IMR-90 (cell line): ENCODE results near the gene RRP8. TPM values are rescaled to one million over a fixed set of nuclear protein-coding genes. Genes with fewer than 3 reads are reported as not detected.

Experiments used
- ATAC-seq: fragments of 200-7000 bp; cut with Tn5 transposase; 2 replicates; pipeline ENCODE4 v1.9.1; 2020; ENCODE audit warnings: low read depth, mild to moderate bottlenecking, moderate library complexity
- BruUV-seq: library from RNA; stranded (reverse); fragments of 400-500 nt; replicated peaks from 2 replicates; lab custom pipeline; 2021; lab: Mats Ljungman, UMichigan
- CTCF ChIA-PET: fragments of 300-600 bp; formaldehyde crosslinking; extraction: SDS; loops from one replicate; lab custom pipeline; 2021; ENCODE audit warnings: antibody characterized with exemption; lab: Yijun Ruan, JAX
- POLR2A ChIA-PET: fragments of 300-600 bp; sonication (Branson Sonifier 250); formaldehyde crosslinking; loops from one replicate; lab custom pipeline; 2022; ENCODE audit warnings: antibody characterized with exemption; ENCODE audit not compliant: unreplicated experiment; lab: Charles Lee
- DNase-seq: peaks from one replicate; pipeline ENCODE4 v3.0.0; 2013
- H2AFZ ChIP-seq: replicated peaks from 2 replicates; pipeline ENCODE3; 2013; ENCODE audit warnings: low read length, mild to moderate bottlenecking; ENCODE audit not compliant: poor library complexity
- H2AK5ac ChIP-seq: 2 replicates; pipeline ENCODE4 v1.6.1; 2013; ENCODE audit warnings: low read depth, low read length, inconsistent platforms
- H2AK9ac ChIP-seq: replicated peaks from 2 replicates; pipeline ENCODE3; 2013; ENCODE audit warnings: mild to moderate bottlenecking, low read depth, low read length, moderate library complexity; ENCODE audit not compliant: poor library complexity
- H2BK120ac ChIP-seq: 2 replicates; pipeline ENCODE4 v1.6.1; 2013; ENCODE audit warnings: low read depth, low read length, inconsistent platforms
- H2BK15ac ChIP-seq: 3 replicates; pipeline ENCODE4 v1.6.1; 2013; ENCODE audit warnings: low read depth, low read length, inconsistent platforms
- H2BK20ac ChIP-seq: 2 replicates; pipeline ENCODE4 v1.6.1; 2013; ENCODE audit warnings: low read depth, mild to moderate bottlenecking, inconsistent platforms, low read length, moderate library complexity
- H2BK5ac ChIP-seq: 2 replicates; pipeline ENCODE4 v1.6.1; 2013; ENCODE audit warnings: mild to moderate bottlenecking, low read depth, low read length, inconsistent platforms; ENCODE audit not compliant: poor library complexity, severe bottlenecking
- H3K14ac ChIP-seq: replicated peaks from 2 replicates; pipeline ENCODE4 v1.6.1; 2013; ENCODE audit warnings: low read depth, low read length, inconsistent platforms
- H3K18ac ChIP-seq: 2 replicates; pipeline ENCODE4 v1.6.1; 2013; ENCODE audit warnings: low read depth, low read length, control low read depth
- H3K23ac ChIP-seq: 2 replicates; pipeline ENCODE4 v1.6.1; 2013; ENCODE audit warnings: low read depth, low read length, inconsistent platforms
- H3K27ac ChIP-seq: 2 replicates; pipeline ENCODE4 v1.5.1; 2013; ENCODE audit warnings: mild to moderate bottlenecking, control low read depth, low read length; ENCODE audit not compliant: insufficient read depth
- H3K27me3 ChIP-seq: 2 replicates; pipeline ENCODE4 v1.6.1; 2013; ENCODE audit warnings: low read length; ENCODE audit not compliant: control insufficient read depth, insufficient read depth
- H3K36me3 ChIP-seq: 2 replicates; pipeline ENCODE4 v1.6.1; 2013; ENCODE audit warnings: low read length, mixed read lengths; ENCODE audit not compliant: control insufficient read depth, insufficient read depth
- H3K4ac ChIP-seq: 2 replicates; pipeline ENCODE4 v1.6.1; 2013; ENCODE audit warnings: low read depth, low read length, inconsistent platforms
- H3K4me1 ChIP-seq: 2 replicates; pipeline ENCODE4 v1.6.1; 2013; ENCODE audit warnings: low read length, mixed read lengths; ENCODE audit not compliant: control insufficient read depth, insufficient read depth
- H3K4me2 ChIP-seq: 2 replicates; pipeline ENCODE4 v1.6.1; 2013; ENCODE audit warnings: low read depth, mild to moderate bottlenecking, control low read depth, low read length, moderate library complexity
- H3K4me3 ChIP-seq: 2 replicates; pipeline ENCODE4 v1.5.1; 2013; ENCODE audit warnings: low read depth, mild to moderate bottlenecking, control low read depth, low read length, moderate library complexity; ENCODE audit not compliant: insufficient read depth
- H3K56ac ChIP-seq: 2 replicates; pipeline ENCODE4 v1.6.1; 2013; ENCODE audit warnings: low read length, inconsistent platforms; ENCODE audit not compliant: insufficient read depth; ENCODE audit errors: extremely low read depth
- H3K79me1 ChIP-seq, 2 experiments: 2 replicates each; pipeline ENCODE4 v1.6.1; 2013; ENCODE audit warnings: low read length in 2 of 2, inconsistent platforms in 1 of 2, low read depth in 1 of 2
- H3K9ac ChIP-seq: 2 replicates; pipeline ENCODE4 v1.6.1; 2013; ENCODE audit warnings: low read depth, low read length, control low read depth
- H3K9me1 ChIP-seq: 2 replicates; pipeline ENCODE4 v1.6.1; 2013; ENCODE audit warnings: low read length, inconsistent platforms; ENCODE audit not compliant: insufficient read depth
- H3K9me3 ChIP-seq: 2 replicates; pipeline ENCODE4 v1.6.1; 2013; ENCODE audit warnings: low read length; ENCODE audit not compliant: control insufficient read depth, insufficient read depth
- H4K20me1 ChIP-seq: 2 replicates; pipeline ENCODE4 v1.6.1; 2013; ENCODE audit warnings: low read length, inconsistent platforms; ENCODE audit not compliant: insufficient read depth
- H4K5ac ChIP-seq: 2 replicates; pipeline ENCODE4 v1.6.1; 2013; ENCODE audit warnings: mild to moderate bottlenecking, low read depth, low read length, control low read depth
- H4K8ac ChIP-seq, 2 experiments: 2 replicates each; pipeline ENCODE4 v1.6.1; 2013; ENCODE audit warnings: low read depth in 2 of 2, low read length in 2 of 2, control low read depth in 1 of 2, inconsistent platforms in 1 of 2
- H4K91ac ChIP-seq: 2 replicates; pipeline ENCODE4 v1.6.1; 2013; ENCODE audit warnings: low read depth, low read length, inconsistent platforms; ENCODE audit not compliant: insufficient read depth
- CEBPB ChIP-seq: IDR thresholded peaks from 2 replicates; pipeline ENCODE4 v1.6.1; 2012; ENCODE audit warnings: low read depth, low read length, improper control_type of control experiment
- CHD1 ChIP-seq: IDR thresholded peaks from 2 replicates; pipeline ENCODE4 v1.6.1; 2012; ENCODE audit warnings: low read depth, low read length, improper control_type of control experiment
- CTCF ChIP-seq: conservative IDR thresholded peaks from 2 replicates; pipeline ENCODE4 v1.5.1; 2012; ENCODE audit warnings: mild to moderate bottlenecking, low read depth, low read length, improper control_type of control experiment
- MAZ ChIP-seq: IDR thresholded peaks from 2 replicates; pipeline ENCODE4 v1.6.1; 2012; ENCODE audit warnings: low read depth, mild to moderate bottlenecking, low read length, improper control_type of control experiment, moderate library complexity, borderline replicate concordance
- POLR2A ChIP-seq: IDR thresholded peaks from 2 replicates; pipeline ENCODE4 v1.6.1; 2012; ENCODE audit warnings: mild to moderate bottlenecking, low read depth, low read length
- RAD21 ChIP-seq: IDR thresholded peaks from 2 replicates; pipeline ENCODE4 v1.6.1; 2012; ENCODE audit warnings: low read length, improper control_type of control experiment
- SMC3 ChIP-seq: fragments of 150-350 bp; IDR thresholded peaks from 2 replicates; pipeline ENCODE4 v1.6.1; 2016; ENCODE audit warnings: low read depth, mild to moderate bottlenecking, antibody characterized with exemption, low read length, moderate library complexity
- WGBS, 2 experiments: methylation state at CpG; one replicate each; pipeline versions ENCODE4 v1.1.5 to v1.1.7; 2013; ENCODE audit warnings: missing lambda C conversion rate in 2 of 2; ENCODE audit not compliant: insufficient read length in 1 of 2; ENCODE audit errors: extremely low coverage in 2 of 2; 5-methylcytosine and 5-hydroxymethylcytosine counted together
- dilution Hi-C: fragments of 300-500 bp; cut with HindIII; formaldehyde crosslinking; loops from one replicate; pipeline ENCODE4 v1.14.3; 2018; ENCODE audit warnings: low sequenced_read_pairs; ENCODE audit not compliant: unreplicated experiment
- in situ Hi-C: fragments of 300-500 bp; cut with MboI; formaldehyde crosslinking; loops from 3 replicates; pipeline ENCODE4 v1.14.3; 2019; ENCODE audit warnings: low sequenced_read_pairs, inconsistent platforms, mixed read lengths
- intact Hi-C: fragments of 100-400 bp; cut with micrococcal nuclease; formaldehyde crosslinking; loops from 2 replicates; pipeline ENCODE4 v1.10.0; 2022
- polyA plus RNA-seq, 3 experiments: library from polyadenylated mRNA; depleted of rRNA; stranded (reverse); fragments of >200 nt; gene quantifications; 2 replicates each; pipeline ENCODE4 v1.2.3, GENCODE V29; 2012; ENCODE audit warnings: low replicate concordance in 1 of 3
- total RNA-seq: library from RNA; depleted of rRNA; stranded (reverse); fragments of >200 nt; gene quantifications from 2 replicates; pipeline ENCODE4 v1.2.3, GENCODE V29; 2012

RRP8 gene
- total and polyA plus RNA-seq, 2 of the 4 experiments (the other 2 are of a cell fraction) = 10.8 to 11.5 TPM

DNA sequence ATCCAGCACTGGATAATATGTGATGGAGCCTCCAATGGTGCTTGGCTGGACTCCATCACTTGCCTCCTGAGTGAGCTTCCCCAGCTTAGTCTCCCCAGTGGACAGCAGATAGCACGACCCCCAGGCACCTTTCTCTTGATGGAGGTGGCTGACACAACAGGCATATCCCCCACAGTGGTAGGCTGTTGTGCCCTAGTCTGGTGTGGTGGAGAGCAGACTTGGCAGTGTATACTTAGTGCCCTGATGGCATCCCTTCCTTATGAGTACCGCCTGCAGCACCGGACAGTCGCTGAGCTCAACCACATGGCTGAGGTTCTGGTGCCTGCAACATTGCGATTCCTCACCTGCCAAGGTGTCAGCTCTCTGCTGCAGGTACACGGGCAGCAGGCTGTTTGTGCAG lies 56.2 kb downstream of the RRP8 start:
- H3K4me3 ChIP-seq = no peak overlapping the region
- no peak overlapping the region for H2AFZ ChIP-seq
- POLR2A ChIA-PET = no interaction called here
- no peak overlapping the region for H4K91ac ChIP-seq
- ATAC-seq = no peak
- no peak for DNase-seq
- no peaks in the 10 kb centered on the region for H3K4me1 ChIP-seq
- in situ Hi-C loops = no loop called here
- H2AK9ac ChIP-seq = peak overlapping the region; percentile 48
- no peak overlapping the region for H2AK5ac ChIP-seq
- peaks cover 7% of the 10 kb centered on the region; the same call in 1 of the 2 replicates for H3K9me1 ChIP-seq
- no TSS peak for BruUV-seq
- H3K36me3 ChIP-seq = 0 out of 2 replicates have a peak, but pooled peaks cover 4% of the 10 kb centered on the region
- intact Hi-C loops = no loop called here
- no peak overlapping the region for H2BK5ac ChIP-seq
- H3K27ac ChIP-seq = no peak overlapping the region
- H3K4ac ChIP-seq = no peak overlapping the region
- H2BK120ac ChIP-seq = no peak overlapping the region
- no peak overlapping the region for H3K9ac ChIP-seq
- no peak overlapping the region for H3K4me2 ChIP-seq
- no peaks in the 10 kb centered on the region for H3K27me3 ChIP-seq
- no peak overlapping the region for H3K56ac ChIP-seq
- no peak overlapping the region for H3K18ac ChIP-seq
- dilution Hi-C loops = no loop called here
- no peak overlapping the region for H3K14ac ChIP-seq
- H2BK20ac ChIP-seq = no peak overlapping the region
- H2BK15ac ChIP-seq = no peak overlapping the region
- CTCF ChIA-PET = no interaction called here
- no peak overlapping the region for H4K8ac ChIP-seq
- no peaks in the 10 kb centered on the region for H4K20me1 ChIP-seq
- WGBS, 2 experiments = 94% methylated on average over 5 of the region's 6 CpGs; no CpG with 5 or more reads in 1 of the 2 experiments
- no peak overlapping the region for H3K23ac ChIP-seq
- H3K79me1 ChIP-seq = no peaks in the 10 kb centered on the region
- no peaks in the 10 kb centered on the region for H3K9me3 ChIP-seq
- TF ChIP-seq POLR2A (no peak), CTCF (no peak), RAD21 (no peak), CHD1 (no peak), SMC3 (no peak), CEBPB (no peak), MAZ (no peak)
- no peak overlapping the region for H4K5ac ChIP-seq
